Kidney (tissue), 14 donors: ENCODE measurements around the gene SLC38A11. TPM values are rescaled to one million over a fixed set of nuclear protein-coding genes. Genes with fewer than 3 reads are reported as not detected.

Experiments used
- DNase-seq, 5 donors: peaks; one replicate each; pipeline ENCODE4 v3.0.0-alpha.2; 2013 to 2020
- FAIRE-seq: peaks from 2 replicates; lab custom pipeline; 2012; peaks lifted over from hg19 to GRCh38; lab: Jason Lieb, UNC
- H3K27ac ChIP-seq, 2 donors: one replicate each; pipeline ENCODE4 v1.7.0; 2013; ENCODE audit warnings: low read depth in 2 of 2, low read length in 2 of 2, inconsistent platforms in 1 of 2
- H3K27me3 ChIP-seq: one replicate; pipeline ENCODE4 v1.7.1; 2013; ENCODE audit warnings: low read length, inconsistent platforms; ENCODE audit not compliant: control insufficient read depth, insufficient read depth
- H3K36me3 ChIP-seq, 3 donors: one replicate each; pipeline versions ENCODE4 v1.7.0 to v1.7.1; 2013; ENCODE audit warnings: low read length in 3 of 3, control low read depth in 1 of 3, inconsistent platforms in 1 of 3; ENCODE audit not compliant: insufficient read depth in 3 of 3, control insufficient read depth in 2 of 3
- H3K4me1 ChIP-seq, 3 donors: one replicate each; pipeline versions ENCODE4 v1.7.0 to v1.7.1; 2013; ENCODE audit warnings: low read length in 3 of 3, inconsistent platforms in 1 of 3, low read depth in 1 of 3; ENCODE audit not compliant: control insufficient read depth in 2 of 3, insufficient read depth in 2 of 3
- H3K4me3 ChIP-seq, 3 donors: one replicate each; pipeline versions ENCODE4 v1.7.0 to v1.8.1; 2013; ENCODE audit warnings: low read length in 3 of 3, control low read depth in 1 of 3, inconsistent platforms in 1 of 3
- H3K9ac ChIP-seq, 3 donors: one replicate each; pipeline versions ENCODE4 v1.7.0 to v1.7.1; 2013; ENCODE audit warnings: low read length in 3 of 3, control low read depth in 1 of 3, inconsistent platforms in 1 of 3
- H3K9me3 ChIP-seq, 3 donors: one replicate each; pipeline versions ENCODE4 v1.7.0 to v1.7.1; 2013; ENCODE audit warnings: low read length in 3 of 3, control low read depth in 1 of 3, inconsistent platforms in 1 of 3; ENCODE audit not compliant: control insufficient read depth in 2 of 3, insufficient read depth in 1 of 3
- CTCF ChIP-seq: IDR thresholded peaks from 3 replicates; pipeline ENCODE4 v1.5.1; 2012; ENCODE audit warnings: mild to moderate bottlenecking, moderate library complexity, borderline replicate concordance; ENCODE audit not compliant: insufficient read depth; ENCODE audit errors: extremely low read depth
- intact Hi-C: fragments of 100-400 bp; cut with DNase I; formaldehyde crosslinking; loops from one replicate; pipeline ENCODE4 v1.11.1; 2022
- polyA plus RNA-seq: library from polyadenylated mRNA; stranded (reverse); fragments of 350-450 nt; fragmentation: Illumina TruSeq; extraction: RNeasy Lipid Tissue Mini Kit (QIAGEN cat#74804); gene quantifications from one replicate; pipeline ENCODE4 v1.2.3, GENCODE V29; 2014; ENCODE audit warnings: low read depth, low replicate concordance; ENCODE audit not compliant: insufficient read depth
- total RNA-seq: library from RNA; stranded (reverse); fragmentation: NEBNext Ultra II Directional; extraction: Animal tissue kit (Norgen Biotek cat#: 25700); gene quantifications from one replicate; pipeline ENCODE4 v1.2.1, GENCODE V29; 2021
- donor health status: control.
- donor health status: control.
- donor health status: control.
- donor health status: control.
- donor health status: control.
- donor health status: DM: yes; HTN: yes; CAD: no.
- donor health status: Normal renal cell carcinoma (clear cell type).

Gene SLC38A11
- total and polyA plus RNA-seq, 2 donors from 2014 or later, result 6.5 to 20.0 TPM

GRCh38 chr2:164935118-164936101 lies 19.9 kb downstream of the SLC38A11 start:
- Histone ChIP-seq H3K4me1 (peaks cover 0 to 10% (median 2%) of the 10 kb centered on the region in 3 donors), H3K4me3 (no peak overlapping the region), H3K9me3 (no peaks in the 10 kb centered on the region), H3K36me3 (no peaks in the 10 kb centered on the region), H3K27ac (no peak overlapping the region), H3K27me3 (no peaks in the 10 kb centered on the region), H3K9ac (no peak overlapping the region)
- FAIRE-seq, result no peak
- intact Hi-C loops, result no loop called here
- TF ChIP-seq CTCF, result no peak
- DNase-seq, result no peak

- Histone ChIP-seq H3K9me3 (no peaks in the 10 kb centered on the region), H3K9ac (no peak overlapping the region), H3K4me3 (no peak overlapping the region), H3K4me1 (peaks cover 0 to 10% (median 2%) of the 10 kb centered on the region in 3 donors), H3K27me3 (no peaks in the 10 kb centered on the region), H3K36me3 (no peaks in the 10 kb centered on the region), H3K27ac (no peak overlapping the region)
- FAIRE-seq (peak; percentile 3), DNase-seq (no peak)
- intact Hi-C loops, result no loop called here
- TF ChIP-seq CTCF, result no peak
Observed at GRCh38 chr2:164934401-164935117, 20.8 kb downstream of the SLC38A11 start.

- Histone ChIP-seq H3K27me3 (no peaks in the 10 kb centered on the region), H3K4me3 (no peak overlapping the region), H3K9ac (no peak overlapping the region), H3K27ac (no peak overlapping the region), H3K9me3 (no peaks in the 10 kb centered on the region), H3K36me3 (no peaks in the 10 kb centered on the region), H3K4me1 (peaks cover 0 to 10% (median 2%) of the 10 kb centered on the region in 3 donors)
- FAIRE-seq (no peak), DNase-seq (no peak)
- intact Hi-C loops, result no loop called here
- TF ChIP-seq CTCF, result no peak
Observed at GRCh38 chr2:164933671-164934189, 21.6 kb downstream of the SLC38A11 start.
